GM19193 (cell line): ENCODE results near the gene CDC37L1.

Experiments used
- POLR2A ChIP-seq: IDR thresholded peaks from 4 replicates; pipeline ENCODE4 v1.6.1; 2011; ENCODE audit not compliant: insufficient read depth, insufficient read length; ENCODE audit errors: extremely low read depth

CDC37L1 gene

GRCh38 chr9:4666042-4666699, 13.2 kb upstream of the CDC37L1 start, which contains the start of gene SPATA6L:
Gene SPATA6L (minus strand): TSS chr9:4666480. CDS start chr9:4666250, 230 bp downstream.
- peak; percentile 39 for TF ChIP-seq POLR2A

- TF ChIP-seq POLR2A, result no peak
These were observed 11.7 kb upstream of the CDC37L1 start for GRCh38 chr9:4667681-4668080.

- TF ChIP-seq POLR2A, result no peak
These were observed 10.8 kb upstream of the CDC37L1 start for GRCh38 chr9:4668604-4669003.

GRCh38 chr9:4669890-4670289, 9.5 kb upstream of the CDC37L1 start:
- TF ChIP-seq POLR2A, result no peak

GRCh38 chr9:4670591-4670990, 8.8 kb upstream of the CDC37L1 start:
- TF ChIP-seq POLR2A, result no peak

- no peak for TF ChIP-seq POLR2A
These were observed 7.6 kb upstream of the CDC37L1 start for GRCh38 chr9:4671737-4672136.

GRCh38 chr9:4674783-4675182, 4.6 kb upstream of the CDC37L1 start:
- no peak for TF ChIP-seq POLR2A

- TF ChIP-seq POLR2A, result no peak
These were observed 2.0 kb upstream of the CDC37L1 start for GRCh38 chr9:4677392-4677791.

GRCh38 chr9:4678679-4679267, 596 bp upstream of the CDC37L1 start:
- no peak for TF ChIP-seq POLR2A

GRCh38 chr9:4680173-4680525, 780 bp downstream of the CDC37L1 start:
- no peak for TF ChIP-seq POLR2A

- no peak for TF ChIP-seq POLR2A
These were observed 1.4 kb downstream of the CDC37L1 start for GRCh38 chr9:4680750-4681149.

GRCh38 chr9:4684820-4685219, 5.5 kb downstream of the CDC37L1 start:
- TF ChIP-seq POLR2A, result no peak

- TF ChIP-seq POLR2A, result no peak
These were observed 6.7 kb downstream of the CDC37L1 start for GRCh38 chr9:4686112-4686511.

GRCh38 chr9:4686584-4686983, 7.2 kb downstream of the CDC37L1 start:
- no peak for TF ChIP-seq POLR2A

GRCh38 chr9:4689021-4689420, 9.7 kb downstream of the CDC37L1 start:
- no peak for TF ChIP-seq POLR2A

- no peak for TF ChIP-seq POLR2A
These were observed 10.3 kb downstream of the CDC37L1 start for GRCh38 chr9:4689687-4690104.

GRCh38 chr9:4690144-4690543, 10.8 kb downstream of the CDC37L1 start:
- TF ChIP-seq POLR2A, result no peak

GRCh38 chr9:4691795-4692194, 12.4 kb downstream of the CDC37L1 start:
- no peak for TF ChIP-seq POLR2A

GRCh38 chr9:4700091-4700490, 20.7 kb downstream of the CDC37L1 start:
- TF ChIP-seq POLR2A, result no peak
